Measurements from ENCODE around the gene PCNX4.

The PCNX4 gene

GRCh38 chr14:60101786-60102185 is 10.1 kb downstream of the PCNX4 start:
- Histone ChIP-seq H3K27ac (ENCODE audit: low read length) (no peak overlapping the region), H2AFZ (ENCODE audit: low read length) (no peak overlapping the region), H3K4me2 (ENCODE audit: low read depth, low read length) (no peak overlapping the region), H3K27me3 (replicated peaks; ENCODE audit: insufficient read depth, low read length) (no peaks in the 10 kb centered on the region), H4K20me1 (ENCODE audit: insufficient read depth, low read length) (no peaks in the 10 kb centered on the region), H3K9ac (ENCODE audit: low read length) (no peak overlapping the region), H3K79me2 (ENCODE audit: low read length) (no peaks in the 10 kb centered on the region; the same call in 1 of the 2 replicates), H3K9me3 (replicated peaks; ENCODE audit: insufficient read depth, low read length) (no peaks in the 10 kb centered on the region), H3K4me3 (ENCODE audit: low read length) (no peak overlapping the region), H3K36me3 (replicated peaks; ENCODE audit: insufficient read depth, low read length) (no peaks in the 10 kb centered on the region), H3F3A (ENCODE audit: insufficient read depth, low read length) (no peaks in the 10 kb centered on the region), H3K4me1 (ENCODE audit: low read length) (no peaks in the 10 kb centered on the region), H3K9me2 (replicated peaks; ENCODE audit: insufficient read depth, low read length) (no peaks in the 10 kb centered on the region)
- DNase-seq: no peak
- TF ChIP-seq, protein P1, sequence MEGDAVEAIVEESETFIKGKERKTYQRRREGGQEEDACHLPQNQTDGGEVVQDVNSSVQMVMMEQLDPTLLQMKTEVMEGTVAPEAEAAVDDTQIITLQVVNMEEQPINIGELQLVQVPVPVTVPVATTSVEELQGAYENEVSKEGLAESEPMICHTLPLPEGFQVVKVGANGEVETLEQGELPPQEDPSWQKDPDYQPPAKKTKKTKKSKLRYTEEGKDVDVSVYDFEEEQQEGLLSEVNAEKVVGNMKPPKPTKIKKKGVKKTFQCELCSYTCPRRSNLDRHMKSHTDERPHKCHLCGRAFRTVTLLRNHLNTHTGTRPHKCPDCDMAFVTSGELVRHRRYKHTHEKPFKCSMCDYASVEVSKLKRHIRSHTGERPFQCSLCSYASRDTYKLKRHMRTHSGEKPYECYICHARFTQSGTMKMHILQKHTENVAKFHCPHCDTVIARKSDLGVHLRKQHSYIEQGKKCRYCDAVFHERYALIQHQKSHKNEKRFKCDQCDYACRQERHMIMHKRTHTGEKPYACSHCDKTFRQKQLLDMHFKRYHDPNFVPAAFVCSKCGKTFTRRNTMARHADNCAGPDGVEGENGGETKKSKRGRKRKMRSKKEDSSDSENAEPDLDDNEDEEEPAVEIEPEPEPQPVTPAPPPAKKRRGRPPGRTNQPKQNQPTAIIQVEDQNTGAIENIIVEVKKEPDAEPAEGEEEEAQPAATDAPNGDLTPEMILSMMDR (IDR thresholded peaks at IDR 0.05; ENCODE audit: low read length): no peak
- TF ChIP-seq EZH2phosphoT487 (IDR thresholded peaks at IDR 0.05; ENCODE audit: low read length) (no peak), EZH2 (optimal IDR thresholded peaks at IDR 0.05; ENCODE audit: low read depth, low read length) (no peak)

DNA sequence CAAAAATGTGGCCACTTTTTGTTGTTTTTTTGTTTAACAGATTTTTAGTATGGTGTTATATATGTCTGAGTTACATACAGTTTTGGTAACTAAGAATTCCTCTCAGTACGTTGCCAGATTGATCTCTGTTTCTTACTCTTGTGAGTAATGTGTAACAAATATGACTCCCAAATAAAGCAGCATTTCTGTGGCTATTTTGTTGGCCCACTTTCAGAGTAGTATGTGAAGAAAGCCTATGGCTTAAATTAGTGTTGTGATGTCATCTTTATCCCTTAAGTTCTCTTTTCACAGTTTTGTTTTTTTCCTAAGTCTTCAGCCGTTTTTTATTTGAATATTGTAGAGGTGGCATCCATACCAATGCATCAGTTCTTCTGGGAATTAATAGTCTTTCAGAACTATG is 10.7 kb downstream of the PCNX4 start:
- H3K27ac ChIP-seq (ENCODE audit: low read length): no peak overlapping the region
- H3K4me3 ChIP-seq (ENCODE audit: low read length): no peak overlapping the region
- no peaks in the 10 kb centered on the region for H3F3A ChIP-seq (ENCODE audit: insufficient read depth, low read length)
- no peaks in the 10 kb centered on the region for H3K79me2 ChIP-seq (ENCODE audit: low read length)
- H3K36me3 ChIP-seq (replicated peaks; ENCODE audit: insufficient read depth, low read length): no peaks in the 10 kb centered on the region
- H2AFZ ChIP-seq (ENCODE audit: low read length): no peak overlapping the region
- no peak overlapping the region for H3K9ac ChIP-seq (ENCODE audit: low read length)
- DNase-seq: no peak
- no peak overlapping the region for H3K4me2 ChIP-seq (ENCODE audit: low read depth, low read length)
- no peaks in the 10 kb centered on the region for H4K20me1 ChIP-seq (ENCODE audit: insufficient read depth, low read length)
- no peaks in the 10 kb centered on the region for H3K9me3 ChIP-seq (replicated peaks; ENCODE audit: insufficient read depth, low read length)
- no peaks in the 10 kb centered on the region for H3K27me3 ChIP-seq (replicated peaks; ENCODE audit: insufficient read depth, low read length)
- TF ChIP-seq EZH2 (optimal IDR thresholded peaks at IDR 0.05; ENCODE audit: low read depth, low read length) (no peak), EZH2phosphoT487 (IDR thresholded peaks at IDR 0.05; ENCODE audit: low read length) (no peak)
- TF ChIP-seq, protein P1 (IDR thresholded peaks at IDR 0.05; ENCODE audit: low read length): no peak
- no peaks in the 10 kb centered on the region for H3K9me2 ChIP-seq (replicated peaks; ENCODE audit: insufficient read depth, low read length)
- no peaks in the 10 kb centered on the region for H3K4me1 ChIP-seq (ENCODE audit: low read length)

DNA sequence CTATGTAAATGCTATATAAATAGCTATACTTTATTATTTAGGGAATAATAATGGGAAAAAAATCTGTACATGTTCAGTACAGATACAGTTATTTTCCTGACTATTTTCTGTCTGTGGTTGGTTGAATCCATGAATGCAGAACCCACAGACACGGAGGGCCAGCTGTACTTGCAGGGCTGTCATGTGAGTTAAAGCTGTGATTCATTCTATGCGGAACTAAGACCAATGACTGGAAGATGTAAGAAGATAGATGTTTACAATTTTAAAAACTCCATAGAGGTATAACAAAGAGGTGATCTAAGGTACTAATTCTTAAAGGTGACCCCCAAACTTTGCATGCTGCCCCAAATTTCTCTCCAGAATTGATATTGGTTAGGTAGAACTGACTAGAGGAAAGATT is 14.6 kb downstream of the PCNX4 start:
- H3K27ac ChIP-seq (ENCODE audit: low read length): no peak overlapping the region
- H3K27me3 ChIP-seq (replicated peaks; ENCODE audit: insufficient read depth, low read length): no peaks in the 10 kb centered on the region
- no peaks in the 10 kb centered on the region for H4K20me1 ChIP-seq (ENCODE audit: insufficient read depth, low read length)
- no peak overlapping the region for H3K9ac ChIP-seq (ENCODE audit: low read length)
- no peaks in the 10 kb centered on the region for H3K4me1 ChIP-seq (ENCODE audit: low read length)
- no peak for DNase-seq
- TF ChIP-seq EZH2phosphoT487 (IDR thresholded peaks at IDR 0.05; ENCODE audit: low read length) (no peak), EZH2 (optimal IDR thresholded peaks at IDR 0.05; ENCODE audit: low read depth, low read length) (no peak)
- TF ChIP-seq, protein P1 (IDR thresholded peaks at IDR 0.05; ENCODE audit: low read length): no peak
- H3K4me3 ChIP-seq (ENCODE audit: low read length): no peak overlapping the region
- no peaks in the 10 kb centered on the region for H3K36me3 ChIP-seq (replicated peaks; ENCODE audit: insufficient read depth, low read length)
- no peak overlapping the region for H3K4me2 ChIP-seq (ENCODE audit: low read depth, low read length)
- no peaks in the 10 kb centered on the region for H3K9me2 ChIP-seq (replicated peaks; ENCODE audit: insufficient read depth, low read length)
- no peaks in the 10 kb centered on the region for H3K79me2 ChIP-seq (ENCODE audit: low read length)
- no peaks in the 10 kb centered on the region for H3F3A ChIP-seq (ENCODE audit: insufficient read depth, low read length)
- no peak overlapping the region for H2AFZ ChIP-seq (ENCODE audit: low read length)
- no peaks in the 10 kb centered on the region for H3K9me3 ChIP-seq (replicated peaks; ENCODE audit: insufficient read depth, low read length)
